ENCODE measurements around the gene TMEM106B. TPM values are rescaled to one million over a fixed set of nuclear protein-coding genes. Genes with fewer than 3 reads are reported as not detected.

Gene TMEM106B
- total and polyA plus RNA-seq, 10 of the 15 experiments (the other 5 are each of a cell fraction or from before 2014, with no cell fraction given) = 3.7 to 21.2 (median 12.3) TPM

GRCh38 chr7:12196386-12196785, 14.7 kb upstream of the TMEM106B start (continued):
- TF ChIP-seq E4F1 (IDR thresholded peaks at IDR 0.05; ENCODE audit: borderline replicate concordance, partially characterized antibody) = no peak
- TF ChIP-seq TCF12 (IDR thresholded peaks at IDR 0.05; ENCODE audit: low read depth, low read length) = no peak
- no peak for TF ChIP-seq EP300 (IDR thresholded peaks at IDR 0.05; ENCODE audit: borderline replicate concordance in 1 of 2, control insufficient read depth in 1 of 2, low read depth in 2 of 2, low read length in 2 of 2)
- no peak for TF ChIP-seq CBFB (IDR thresholded peaks at IDR 0.05; ENCODE audit: low read depth)
- TF ChIP-seq HCFC1 (IDR thresholded peaks at IDR 0.05; ENCODE audit: low read length) = no peak

- POLR2A ChIA-PET = no interaction called here
- TF ChIP-seq BACH1 (IDR thresholded peaks at IDR 0.05; ENCODE audit: borderline replicate concordance) = no peak
- TF ChIP-seq ZSCAN29 (IDR thresholded peaks at IDR 0.05) = no peak
- no peak for TF ChIP-seq BCL11A (IDR thresholded peaks at IDR 0.05; ENCODE audit: low read depth, low read length)
- TF ChIP-seq, protein P1, sequence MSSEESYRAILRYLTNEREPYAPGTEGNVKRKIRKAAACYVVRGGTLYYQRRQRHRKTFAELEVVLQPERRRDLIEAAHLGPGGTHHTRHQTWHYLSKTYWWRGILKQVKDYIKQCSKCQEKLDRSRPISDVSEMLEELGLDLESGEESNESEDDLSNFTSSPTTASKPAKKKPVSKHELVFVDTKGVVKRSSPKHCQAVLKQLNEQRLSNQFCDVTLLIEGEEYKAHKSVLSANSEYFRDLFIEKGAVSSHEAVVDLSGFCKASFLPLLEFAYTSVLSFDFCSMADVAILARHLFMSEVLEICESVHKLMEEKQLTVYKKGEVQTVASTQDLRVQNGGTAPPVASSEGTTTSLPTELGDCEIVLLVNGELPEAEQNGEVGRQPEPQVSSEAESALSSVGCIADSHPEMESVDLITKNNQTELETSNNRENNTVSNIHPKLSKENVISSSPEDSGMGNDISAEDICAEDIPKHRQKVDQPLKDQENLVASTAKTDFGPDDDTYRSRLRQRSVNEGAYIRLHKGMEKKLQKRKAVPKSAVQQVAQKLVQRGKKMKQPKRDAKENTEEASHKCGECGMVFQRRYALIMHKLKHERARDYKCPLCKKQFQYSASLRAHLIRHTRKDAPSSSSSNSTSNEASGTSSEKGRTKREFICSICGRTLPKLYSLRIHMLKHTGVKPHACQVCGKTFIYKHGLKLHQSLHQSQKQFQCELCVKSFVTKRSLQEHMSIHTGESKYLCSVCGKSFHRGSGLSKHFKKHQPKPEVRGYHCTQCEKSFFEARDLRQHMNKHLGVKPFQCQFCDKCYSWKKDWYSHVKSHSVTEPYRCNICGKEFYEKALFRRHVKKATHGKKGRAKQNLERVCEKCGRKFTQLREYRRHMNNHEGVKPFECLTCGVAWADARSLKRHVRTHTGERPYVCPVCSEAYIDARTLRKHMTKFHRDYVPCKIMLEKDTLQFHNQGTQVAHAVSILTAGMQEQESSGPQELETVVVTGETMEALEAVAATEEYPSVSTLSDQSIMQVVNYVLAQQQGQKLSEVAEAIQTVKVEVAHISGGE (CRISPR knock-in tag; IDR thresholded peaks at IDR 0.05) = no peak
- TF ChIP-seq PAX5 (IDR thresholded peaks at IDR 0.05; ENCODE audit: borderline replicate concordance, low read depth, low read length) = no peak
- no peak for TF ChIP-seq TAF1 (IDR thresholded peaks at IDR 0.05; ENCODE audit: borderline replicate concordance, low read depth, low read length)
- TF ChIP-seq LARP7 (IDR thresholded peaks at IDR 0.05) = no peak
- no peak for TF ChIP-seq RAD21 (IDR thresholded peaks at IDR 0.05; ENCODE audit: insufficient read depth, low read depth, low read length)
- TF ChIP-seq NFYB (IDR thresholded peaks at IDR 0.05; ENCODE audit: insufficient read depth, low read depth, low read length) = no peak
- TF ChIP-seq NR2F1 (conservative IDR thresholded peaks at IDR 0.05) = no peak
- TF ChIP-seq ZZZ3 (IDR thresholded peaks at IDR 0.05; ENCODE audit: control insufficient read depth, insufficient read length, low read depth) = no peak
- no peak for TF ChIP-seq SRF (IDR thresholded peaks at IDR 0.05; ENCODE audit: low read depth in 2 of 2, low read length in 2 of 2)
- no peak for TF ChIP-seq TCF7 (IDR thresholded peaks at IDR 0.05; ENCODE audit: borderline replicate concordance)
- TF ChIP-seq RB1 (IDR thresholded peaks at IDR 0.05; ENCODE audit: borderline replicate concordance) = no peak
- no peak for TF ChIP-seq MAX (IDR thresholded peaks at IDR 0.05; ENCODE audit: low read depth, low read length)
- TF ChIP-seq CBX3 (IDR thresholded peaks at IDR 0.05; ENCODE audit: borderline replicate concordance, low read depth) = no peak
These were observed 11.7 kb upstream of the TMEM106B start for GRCh38 chr7:12199363-12199762.

More at GRCh38 chr7:12199363-12199762, 11.7 kb upstream of the TMEM106B start:
- in situ Hi-C loops (cut with MboI) (no loop called here), intact Hi-C loops (cut with micrococcal nuclease; ENCODE audit: unreplicated experiment) (no loop called here)
- Histone ChIP-seq H3K36me3 (ENCODE audit: control insufficient read depth in 2 of 2, insufficient read depth in 2 of 2, low read length in 1 of 2) (no peaks in the 10 kb centered on the region), H3K4me2 (ENCODE audit: control insufficient read depth, insufficient read depth) (no peak overlapping the region), H4K20me1 (ENCODE audit: control insufficient read depth, insufficient read depth) (no peaks in the 10 kb centered on the region), H3K4me1 (ENCODE audit: control insufficient read depth, insufficient read depth, low read length) (no peaks in the 10 kb centered on the region), H3K4me3 (no peak overlapping the region), H3K9me3 (replicated peaks; ENCODE audit: control insufficient read depth, insufficient read depth, low read length) (no peaks in the 10 kb centered on the region), H2AFZ (ENCODE audit: control insufficient read depth, low read depth, low read length) (no peak overlapping the region), H3K9ac (ENCODE audit: control insufficient read depth, insufficient read depth, low read length) (no peak overlapping the region), H3K79me2 (ENCODE audit: control insufficient read depth, insufficient read depth, low read length) (no peaks in the 10 kb centered on the region), H3K27ac (ENCODE audit: control insufficient read depth, insufficient read depth) (no peak overlapping the region), H3K27me3 (replicated peaks in 1 of 2; ENCODE audit: control insufficient read depth in 2 of 2, insufficient read depth in 2 of 2, low read length in 1 of 2) (no peaks in the 10 kb centered on the region)
- ChIA-PET SMC1A (ENCODE audit: uncharacterized antibody, unreplicated experiment) (no interaction called here), CTCF (interaction anchor here (1.2 kb wide), 1 partner anchor 11 kb away, joined by 4 read pairs; the partner anchor contains the start of gene TMEM106B), RAD21 (ENCODE audit: unreplicated experiment) (no interaction called here)
- ATAC-seq = no peak
- FAIRE-seq = no peak
- DNase-seq (ENCODE audit: low read depth, low spot score) = no peak
- BruUV-seq (replicated peaks) = no TSS peak
